KG1 (cell line): ENCODE data around the gene CREB3.

Experiments used
- DNase-seq: peaks from one replicate; lab custom pipeline; 2025; lab: John Stamatoyannopoulos, UW

Gene CREB3

DNA sequence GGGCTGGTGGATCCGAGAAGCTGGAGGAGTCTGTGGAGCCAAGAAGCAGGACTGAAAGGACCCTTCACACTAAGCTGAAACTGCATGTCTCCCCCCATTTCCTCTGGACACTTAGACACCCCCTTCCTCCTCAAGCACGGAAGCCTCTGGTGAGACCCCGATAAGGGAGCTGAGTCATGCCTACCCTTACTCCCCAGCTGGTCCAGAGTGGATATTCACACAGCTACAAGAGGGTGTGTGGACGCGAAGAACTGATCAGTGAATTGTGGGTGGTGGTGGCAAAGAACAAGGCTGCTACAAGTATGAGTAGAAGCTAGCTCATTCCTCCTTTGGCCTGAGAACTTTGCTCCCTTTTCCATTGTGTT lies 4.8 kb upstream of the CREB3 start:
- DNase-seq = no peak

DNA sequence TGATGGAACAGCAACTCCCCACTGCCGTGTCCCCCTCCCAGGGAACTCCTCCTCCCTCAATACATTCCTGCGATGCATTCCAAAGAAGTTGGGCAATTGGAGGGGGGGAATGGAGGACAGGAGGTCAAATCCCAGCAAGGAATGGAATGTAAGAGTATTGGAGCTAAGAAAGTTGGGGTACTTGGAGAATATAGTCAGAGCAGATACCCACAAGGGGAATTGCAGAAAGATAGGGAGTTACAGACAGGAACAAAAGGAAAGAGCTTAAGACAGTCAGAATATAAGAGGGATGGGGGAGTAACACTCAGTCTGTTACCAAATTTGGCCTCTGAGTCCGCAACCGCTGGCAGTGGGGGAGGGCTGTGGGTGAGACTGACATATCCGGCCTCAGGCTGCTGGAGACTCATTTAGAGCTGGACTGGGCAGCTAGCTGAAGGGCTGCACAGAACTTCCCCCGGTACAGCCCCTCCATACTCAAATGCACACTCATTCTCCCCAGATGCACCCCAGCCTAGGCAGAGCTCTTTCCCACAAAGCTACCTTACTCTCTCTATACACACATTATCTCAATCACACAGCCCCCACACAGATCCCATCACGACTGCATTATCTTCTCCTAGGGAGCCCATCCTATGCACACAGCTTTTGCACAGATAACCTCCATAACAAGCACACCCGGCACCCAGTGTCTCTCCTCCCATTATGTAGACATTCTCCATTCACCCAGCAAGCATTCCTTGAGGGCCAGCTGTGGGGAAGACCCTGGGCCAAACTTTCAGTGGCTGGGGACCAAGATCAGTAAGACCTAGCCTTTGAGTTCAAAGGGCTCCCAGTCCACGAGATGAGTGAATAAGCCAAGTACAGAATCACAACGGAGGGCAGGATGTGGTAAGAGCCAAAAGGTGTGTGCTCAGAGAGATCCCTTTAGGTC lies 4.2 kb upstream of the CREB3 start:
- DNase-seq = no peak

DNA sequence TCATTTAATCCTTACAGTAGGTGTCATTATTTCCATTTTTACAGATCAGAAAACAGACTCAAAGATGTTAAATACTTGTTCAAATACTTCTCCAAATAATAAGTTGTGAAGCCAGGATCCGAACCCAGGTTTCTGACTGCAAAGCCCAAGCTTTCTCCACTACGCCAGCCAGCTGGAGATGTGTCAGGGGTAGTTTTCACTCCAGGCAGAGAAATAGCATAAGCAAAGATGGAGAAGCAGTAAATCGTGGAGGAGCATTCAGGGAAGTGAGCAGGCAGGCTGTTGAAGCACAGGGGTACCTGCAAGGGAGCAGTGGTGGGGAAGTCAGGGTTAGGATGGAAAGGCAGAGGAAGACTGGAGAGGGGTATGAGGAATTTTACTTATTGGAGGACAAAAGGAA lies 3.4 kb upstream of the CREB3 start:
- no peak for DNase-seq

GRCh38 chr9:35729700-35730485 lies 2.6 kb upstream of the CREB3 start:
- DNase-seq = no peak

GRCh38 chr9:35730486-35730854 lies 2.0 kb upstream of the CREB3 start:
- no peak for DNase-seq

- DNase-seq = no peak
Observed at GRCh38 chr9:35731415-35732184, 866 bp upstream of the CREB3 start.

DNA sequence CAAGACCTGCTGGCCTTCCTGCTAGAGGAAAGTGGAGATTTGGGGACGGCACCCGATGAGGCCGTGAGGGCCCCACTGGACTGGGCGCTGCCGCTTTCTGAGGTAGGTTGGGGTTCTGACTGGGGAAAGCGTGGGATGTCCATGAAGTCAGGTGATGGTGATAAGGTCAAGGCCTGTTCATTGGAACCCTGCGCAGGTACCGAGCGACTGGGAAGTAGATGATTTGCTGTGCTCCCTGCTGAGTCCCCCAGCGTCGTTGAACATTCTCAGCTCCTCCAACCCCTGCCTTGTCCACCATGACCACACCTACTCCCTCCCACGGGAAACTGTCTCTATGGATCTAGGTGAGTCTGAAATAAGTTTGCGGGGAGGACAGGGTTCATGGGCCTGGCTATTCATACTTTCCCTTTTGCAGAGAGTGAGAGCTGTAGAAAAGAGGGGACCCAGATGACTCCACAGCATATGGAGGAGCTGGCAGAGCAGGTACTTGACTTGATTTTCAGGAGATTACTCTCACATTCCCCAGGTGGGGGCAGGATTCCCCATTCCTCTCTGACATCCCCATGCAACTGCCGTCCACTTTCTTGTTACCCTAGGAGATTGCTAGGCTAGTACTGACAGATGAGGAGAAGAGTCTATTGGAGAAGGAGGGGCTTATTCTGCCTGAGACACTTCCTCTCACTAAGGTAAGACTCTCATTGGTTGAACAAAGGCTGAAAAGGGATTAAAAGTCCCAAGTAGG lies 505 bp downstream of the CREB3 start:
- no peak for DNase-seq

DNA sequence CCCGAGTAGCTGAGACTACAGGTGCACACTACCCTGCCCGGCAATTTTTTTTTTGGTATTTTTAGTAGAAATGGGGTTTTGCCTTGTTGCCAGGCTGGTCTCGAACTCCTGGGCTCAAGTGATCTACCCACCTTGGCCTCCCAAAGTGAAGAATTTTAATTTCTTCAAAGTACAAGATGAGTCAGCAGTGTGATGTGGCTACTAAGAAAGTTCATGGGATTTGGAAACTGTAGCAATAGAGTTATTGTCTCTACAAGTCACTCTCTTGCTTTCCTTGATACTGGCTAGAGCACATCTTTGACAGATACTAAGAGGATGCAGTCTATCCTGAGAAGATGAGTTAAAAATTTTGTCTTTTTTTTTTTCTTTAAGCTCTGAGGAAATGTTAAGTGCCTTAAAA lies 1.6 kb downstream of the CREB3 start:
- no peak for DNase-seq

DNA sequence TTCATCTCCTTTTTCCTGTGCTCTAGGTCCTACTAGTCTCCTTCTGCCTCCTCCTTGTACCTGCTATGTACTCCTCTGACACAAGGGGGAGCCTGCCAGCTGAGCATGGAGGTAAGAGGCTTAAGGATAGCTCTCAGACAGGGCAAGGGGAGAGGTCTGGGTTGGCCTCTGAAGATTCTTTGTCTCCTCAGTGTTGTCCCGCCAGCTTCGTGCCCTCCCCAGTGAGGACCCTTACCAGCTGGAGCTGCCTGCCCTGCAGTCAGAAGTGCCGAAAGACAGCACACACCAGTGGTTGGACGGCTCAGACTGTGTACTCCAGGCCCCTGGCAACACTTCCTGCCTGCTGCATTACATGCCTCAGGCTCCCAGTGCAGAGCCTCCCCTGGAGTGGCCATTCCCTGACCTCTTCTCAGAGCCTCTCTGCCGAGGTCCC lies 3.8 kb downstream of the CREB3 start:
- DNase-seq = peak; percentile 62

DNA sequence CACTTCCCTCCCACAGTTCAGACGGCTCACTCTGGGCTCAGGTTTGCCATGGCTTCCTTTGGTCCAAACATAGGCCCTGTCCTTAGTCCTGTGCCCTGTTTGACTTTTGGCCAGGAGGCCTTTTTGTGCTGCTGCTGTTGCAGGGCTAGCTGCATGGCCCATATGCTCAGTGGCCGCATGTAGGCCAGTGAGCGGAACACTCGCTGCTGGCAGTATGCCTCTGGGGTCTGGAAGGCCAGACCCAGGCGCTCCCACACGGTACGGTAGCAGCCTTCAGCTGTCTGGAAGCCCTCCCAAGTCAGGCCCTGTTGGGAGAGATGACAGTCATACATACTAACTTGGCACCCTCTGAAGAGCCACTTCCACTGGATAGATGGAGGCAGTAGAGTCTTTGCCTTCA lies 4.7 kb downstream of the CREB3 start:
- no peak for DNase-seq

- no peak for DNase-seq
Observed at GRCh38 chr9:35738186-35738585, 5.7 kb downstream of the CREB3 start.

DNA sequence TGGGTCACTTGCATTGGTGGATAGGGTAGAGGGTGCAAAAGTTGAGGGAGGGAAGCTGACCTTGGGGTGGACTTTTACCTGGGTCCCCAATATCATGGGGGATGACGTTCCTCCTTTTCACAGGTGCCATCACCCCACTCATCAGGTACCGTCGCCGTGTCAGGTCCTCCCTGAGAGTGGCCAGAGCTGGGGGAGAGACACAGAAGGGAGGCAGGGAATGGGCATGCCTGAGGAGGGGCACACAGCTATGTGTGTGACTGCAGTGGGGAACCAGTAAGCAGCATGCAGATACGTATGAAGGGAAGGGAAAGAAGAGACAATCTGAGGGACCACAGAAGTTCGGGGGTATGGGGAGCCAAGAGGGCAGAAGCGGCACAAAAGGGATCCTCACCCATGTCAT lies 6.5 kb downstream of the CREB3 start:
- DNase-seq = no peak

GRCh38 chr9:35740243-35740642 lies 7.8 kb downstream of the CREB3 start:
- no peak for DNase-seq

- DNase-seq = no peak
Observed at GRCh38 chr9:35741740-35742139, 9.3 kb downstream of the CREB3 start.

DNA sequence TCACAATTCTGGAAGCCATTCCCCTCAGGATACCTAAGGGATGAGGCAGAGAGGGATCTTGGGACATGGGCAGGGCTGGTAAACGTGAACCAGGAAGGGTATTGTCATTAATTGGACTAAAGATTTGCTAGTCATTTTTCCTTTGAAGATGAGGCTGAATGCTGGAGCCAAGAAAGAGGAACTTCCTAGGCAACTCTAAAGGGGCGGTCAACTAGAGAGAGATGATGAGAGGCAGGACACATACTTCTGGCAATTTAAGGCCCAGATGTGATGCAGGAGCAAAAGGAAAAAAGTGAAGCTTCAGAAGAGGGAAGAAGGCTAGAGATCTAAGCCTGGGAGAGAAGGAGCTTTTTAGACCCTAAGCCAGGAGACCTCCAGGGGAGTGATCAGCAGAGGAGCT lies 11.0 kb downstream of the CREB3 start:
- DNase-seq = no peak

DNA sequence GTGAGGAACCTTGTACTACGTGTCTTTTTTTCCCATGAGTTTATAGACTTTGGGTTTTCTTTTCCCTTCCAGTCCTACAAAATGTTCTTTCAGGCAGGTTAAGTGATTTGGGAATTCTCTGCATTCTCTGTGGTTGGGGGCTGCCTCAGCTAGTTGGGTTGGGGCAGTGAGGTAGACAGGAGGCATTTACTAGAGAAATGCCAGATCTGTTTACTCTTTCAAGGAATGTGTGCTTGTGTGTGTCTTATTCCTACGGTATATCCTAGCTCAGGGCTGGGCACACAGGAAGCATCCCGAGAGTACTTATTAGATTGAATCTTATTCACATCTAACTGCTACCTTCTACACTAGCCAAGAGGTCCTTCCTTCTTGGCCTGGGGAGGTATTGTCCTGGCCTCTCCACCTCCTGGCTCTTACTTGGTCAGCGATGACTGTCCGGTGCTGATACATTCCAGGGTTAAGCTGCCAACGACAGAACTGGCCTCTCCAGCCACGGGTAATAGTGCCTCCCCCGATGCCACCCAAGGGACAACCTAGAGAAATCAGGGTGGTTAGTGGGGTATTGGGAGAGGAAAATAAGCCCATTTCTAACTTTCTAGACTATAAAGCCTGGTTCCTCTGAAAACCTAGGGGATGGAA lies 11.5 kb downstream of the CREB3 start:
- no peak for DNase-seq

GRCh38 chr9:35745569-35745968 lies 13.1 kb downstream of the CREB3 start:
- no peak for DNase-seq

DNA sequence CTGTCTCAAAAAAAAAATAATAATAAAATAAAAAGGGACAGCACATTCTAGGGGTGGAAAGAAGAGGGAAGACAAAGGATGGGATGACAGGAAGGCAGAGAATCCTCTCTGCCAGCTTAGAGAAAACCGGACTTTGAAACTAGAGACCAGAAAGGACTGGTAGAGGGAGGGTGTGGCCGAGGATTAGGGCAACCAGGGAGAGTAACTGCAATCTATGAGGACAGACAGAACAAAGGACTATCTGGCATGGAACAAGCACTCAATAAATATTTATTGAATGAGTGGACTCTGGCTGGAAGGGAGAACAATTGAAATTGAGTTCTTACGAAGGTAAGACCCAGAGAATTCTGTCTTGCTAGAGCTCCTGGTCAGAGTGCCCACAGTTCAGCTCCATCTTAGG lies 14.1 kb downstream of the CREB3 start:
- no peak for DNase-seq

DNA sequence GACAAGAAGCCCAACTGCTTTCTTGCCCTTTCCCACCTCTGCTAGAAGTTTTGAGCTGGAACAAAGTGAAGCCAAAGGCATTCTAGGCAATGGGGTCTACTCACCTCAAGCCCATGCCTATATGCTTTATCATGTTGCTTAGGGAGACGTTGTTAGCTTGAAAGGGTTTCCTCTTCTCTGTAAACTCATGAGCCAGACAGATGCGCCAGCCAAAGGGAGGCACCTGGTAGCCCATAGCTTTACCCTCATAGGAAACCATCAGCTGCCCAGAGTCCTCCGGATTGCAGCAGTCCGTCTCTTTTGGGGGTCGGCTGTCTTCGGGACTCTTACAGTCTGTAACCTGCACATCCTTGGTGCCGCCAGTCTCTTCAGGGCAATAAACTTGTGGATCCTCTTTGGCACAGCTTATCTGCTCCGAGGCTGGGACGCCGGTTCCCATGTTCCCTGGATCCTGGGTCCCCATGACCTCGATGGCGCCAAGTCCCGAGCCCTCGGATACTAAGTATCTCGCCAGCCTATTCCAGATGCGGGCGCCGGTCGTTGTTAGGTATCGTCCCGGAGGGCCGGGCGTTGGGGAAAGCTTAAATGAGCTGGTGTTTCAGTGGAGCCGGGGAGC lies 15.9 kb downstream of the CREB3 start:
- peak; percentile 10 for DNase-seq

DNA sequence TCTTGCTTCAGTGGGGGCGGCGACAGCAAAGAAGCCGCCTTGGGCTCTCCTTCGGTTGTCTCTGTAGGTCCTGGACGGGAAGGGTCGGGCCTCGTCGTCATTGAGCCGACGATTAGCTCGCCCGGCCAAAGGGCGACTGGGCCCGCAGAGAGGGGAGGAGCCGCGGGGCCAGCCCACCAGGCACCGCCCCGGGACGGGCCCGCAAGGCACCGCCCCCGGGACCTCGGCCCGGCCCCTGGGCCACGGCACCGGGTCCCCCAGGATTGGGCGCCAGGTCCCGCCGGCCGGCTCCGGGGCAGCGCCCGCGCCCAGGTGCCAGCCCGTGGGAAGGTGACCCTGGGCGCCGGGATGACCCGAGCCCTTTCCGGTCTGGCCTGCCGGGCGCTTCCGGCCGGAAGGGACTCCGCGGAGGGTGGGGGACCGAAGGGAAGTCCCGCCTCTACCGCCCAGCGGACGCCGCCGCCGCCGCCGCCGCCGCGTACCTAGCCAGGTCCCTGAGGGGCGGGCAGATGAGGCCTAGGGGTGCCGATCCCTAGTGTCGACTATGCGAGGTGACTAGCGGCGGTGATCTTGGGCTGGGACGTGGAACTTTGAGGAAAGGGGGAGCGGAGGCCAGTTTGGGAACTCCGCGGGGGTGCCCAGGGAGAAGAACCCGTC lies 16.5 kb downstream of the CREB3 start, which contains the start of the genes GBA2 and RGP1:
GBA2 (minus strand) TSS at position 371 of the 657 bp plus-strand sequence. CDS start 524 bp downstream, outside the sequence.
RGP1 (plus strand) TSS at position 430 of the 657 bp plus-strand sequence. CDS start 469 bp downstream, outside the sequence.
- peak; percentile 68 for DNase-seq
